ENCODE results near the gene STRC.
"Not testable (repeated sequence)": the region's sequence is repeated elsewhere in the genome, so short reads cannot be mapped to it uniquely, and the experiment has no call there.

The STRC gene

GRCh38 chr15:43618700-43619099 is at the start of gene STRC:
STRC (minus strand) TSS chr15:43618800; CDS start chr15:43618722, 78 bp downstream.
- CTCF ChIA-PET, POLR2A ChIA-PET: not testable (repeated sequence)

GRCh38 chr15:43666177-43666576 is 47.6 kb upstream of the STRC start:
- POLR2A ChIA-PET; CTCF ChIA-PET; DNase-seq (ENCODE audit: extremely low spot score): not testable (repeated sequence)

More at GRCh38 chr15:43618700-43619099, at the start of gene STRC:
- not testable (repeated sequence) for DNase-seq (ENCODE audit: extremely low spot score)

GRCh38 chr15:43663333-43663732 is 44.7 kb upstream of the STRC start:
- CTCF ChIA-PET; POLR2A ChIA-PET; DNase-seq (ENCODE audit: extremely low spot score): not testable (repeated sequence)

GRCh38 chr15:43662293-43662692 is 43.7 kb upstream of the STRC start:
- DNase-seq (ENCODE audit: extremely low spot score); POLR2A ChIA-PET; CTCF ChIA-PET: not testable (repeated sequence)

- CTCF ChIA-PET; POLR2A ChIA-PET; DNase-seq (ENCODE audit: extremely low spot score): not testable (repeated sequence)
Observed at GRCh38 chr15:43659727-43660126, 41.1 kb upstream of the STRC start.

GRCh38 chr15:43649430-43649926 is 30.9 kb upstream of the STRC start:
- POLR2A ChIA-PET; CTCF ChIA-PET; DNase-seq (ENCODE audit: extremely low spot score): not testable (repeated sequence)

- no peak for TF ChIP-seq CTCF (IDR thresholded peaks at IDR 0.05; ENCODE audit: control extremely low read depth, extremely low read depth, low read depth, missing control alignments)
- CTCF ChIA-PET: no interaction called here
- POLR2A ChIA-PET: no interaction called here
- no peak for DNase-seq (ENCODE audit: extremely low spot score)
Observed at GRCh38 chr15:43648649-43649429, 30.2 kb upstream of the STRC start, which contains the start of gene CATSPER2. CATSPER2 (minus strand) TSS chr15:43648844; CDS start chr15:43648061, 783 bp downstream.

GRCh38 chr15:43638464-43639204 is 20.0 kb upstream of the STRC start:
- CTCF ChIA-PET: interaction anchor here (1.0 kb wide), 1 partner anchor 9 kb away, joined by 3 read pairs; no protein-coding TSS in a partner anchor
- DNase-seq (ENCODE audit: extremely low spot score); POLR2A ChIA-PET: not testable (repeated sequence)

- POLR2A ChIA-PET, CTCF ChIA-PET: not testable (repeated sequence)
Observed at GRCh38 chr15:43626937-43627336, 8.3 kb upstream of the STRC start.

GRCh38 chr15:43625106-43625505 is 6.5 kb upstream of the STRC start:
- no peak for TF ChIP-seq CTCF (IDR thresholded peaks at IDR 0.05; ENCODE audit: control extremely low read depth, extremely low read depth, low read depth, missing control alignments)
- no peak for DNase-seq (ENCODE audit: extremely low spot score)
- ChIA-PET POLR2A (no interaction called here), CTCF (no interaction called here)

More at GRCh38 chr15:43626937-43627336, 8.3 kb upstream of the STRC start:
- not testable (repeated sequence) for DNase-seq (ENCODE audit: extremely low spot score)

GRCh38 chr15:43622068-43622799 is 3.6 kb upstream of the STRC start:
- DNase-seq (ENCODE audit: extremely low spot score); POLR2A ChIA-PET; CTCF ChIA-PET: not testable (repeated sequence)

- POLR2A ChIA-PET; CTCF ChIA-PET; DNase-seq (ENCODE audit: extremely low spot score): not testable (repeated sequence)
Observed at GRCh38 chr15:43617750-43618149, 850 bp downstream of the STRC start.

GRCh38 chr15:43602233-43602632 is 16.4 kb downstream of the STRC start:
- DNase-seq (ENCODE audit: extremely low spot score); CTCF ChIA-PET; POLR2A ChIA-PET: not testable (repeated sequence)

- CTCF ChIA-PET; POLR2A ChIA-PET; DNase-seq (ENCODE audit: extremely low spot score): not testable (repeated sequence)
Observed at GRCh38 chr15:43600200-43600599, 18.4 kb downstream of the STRC start.

- POLR2A ChIA-PET; DNase-seq (ENCODE audit: extremely low spot score); CTCF ChIA-PET: not testable (repeated sequence)
Observed at GRCh38 chr15:43599131-43599530, 19.5 kb downstream of the STRC start.

Measured in GM10248 (cell line).